Subcutaneous adipose tissue (tissue), 4 donors: Measurements from ENCODE around the gene AQP12B. TPM values are rescaled to one million over a fixed set of nuclear protein-coding genes. Genes with fewer than 3 reads are reported as not detected.

Experiments used
- CTCF ChIP-seq: fragments of 450-650 bp; IDR thresholded peaks from one replicate; pipeline ENCODE4 v1.5.1; 2016; ENCODE audit warnings: low read depth, mild to moderate bottlenecking, control low read depth, antibody characterized with exemption, moderate library complexity
- total RNA-seq, 4 donors: library from RNA; depleted of rRNA; stranded (reverse); fragments of >200 nt; gene quantifications; one replicate each; pipeline ENCODE4 v1.1.0, GENCODE V29; 2016

Gene AQP12B
- total RNA-seq, 4 donors from 2014 or later, result not detected

- TF ChIP-seq CTCF, result no peak
These were observed 10.5 kb downstream of the AQP12B start for GRCh38 chr2:240672076-240672700.

GRCh38 chr2:240670950-240671349 is 11.7 kb downstream of the AQP12B start:
- TF ChIP-seq CTCF, result no peak

- no peak for TF ChIP-seq CTCF
These were observed 12.3 kb downstream of the AQP12B start for GRCh38 chr2:240670402-240670801.

GRCh38 chr2:240664622-240665021 is 18.1 kb downstream of the AQP12B start:
- TF ChIP-seq CTCF, result no peak

- TF ChIP-seq CTCF, result no peak
These were observed 19.0 kb downstream of the AQP12B start for GRCh38 chr2:240663546-240664190.

- TF ChIP-seq CTCF, result no peak
These were observed 20.0 kb downstream of the AQP12B start for GRCh38 chr2:240662681-240663080.

GRCh38 chr2:240655931-240656886 is 26.5 kb downstream of the AQP12B start:
- TF ChIP-seq CTCF, result no peak
